Esophagus muscularis mucosa (tissue), 4 donors: ENCODE data around the gene ARFRP1. TPM values are rescaled to one million over a fixed set of nuclear protein-coding genes. Genes with fewer than 3 reads are reported as not detected.

ENCODE experiments used
- DNase-seq: peaks from one replicate; pipeline ENCODE4 v3.0.0-alpha.2; 2017; ENCODE audit errors: extremely low spot score
- H3K27ac ChIP-seq, 4 donors: fragments of 200-600 bp; sonication (generic); replicated peaks in 1 of 4; 1 replicate in 3 of 4; 2 replicates in 1 of 4; pipeline ENCODE4 v1.5.1; 2016 to 2019; ENCODE audit warnings: mild to moderate bottlenecking in 1 of 4
- H3K27me3 ChIP-seq, 4 donors: fragments of 200-600 bp; sonication (generic); one replicate each; pipeline versions ENCODE4 v1.5.1 to v1.6.0; 2016 to 2019
- H3K36me3 ChIP-seq, 4 donors: fragments of 200-600 bp; sonication (generic); one replicate each; pipeline ENCODE4 v1.5.1; 2016 to 2019
- H3K4me1 ChIP-seq, 4 donors: fragments of 200-600 bp; sonication (generic); one replicate each; pipeline ENCODE4 v1.5.1; 2016 to 2019
- H3K4me3 ChIP-seq, 4 donors: fragments of 200-600 bp; sonication (generic); 1 replicate in 2 of 4; 2 replicates in 2 of 4; pipeline ENCODE4 v1.5.1; 2016 to 2019; ENCODE audit warnings: mild to moderate bottlenecking in 4 of 4, moderate library complexity in 1 of 4
- H3K9me3 ChIP-seq, 4 donors: fragments of 200-600 bp; sonication (generic); 1 replicate in 3 of 4; 2 replicates in 1 of 4; pipeline ENCODE4 v1.5.1; 2016 to 2019
- CTCF ChIP-seq, 3 experiments: fragments of 200-600 bp in 2 of 3; fragments of 450-650 bp in 1 of 3; sonication (generic) in 2 of 3; IDR thresholded peaks; one replicate each; pipeline ENCODE4 v1.5.1; 2017 to 2019; ENCODE audit warnings: antibody characterized with exemption in 3 of 3, mild to moderate bottlenecking in 2 of 3, moderate library complexity in 1 of 3
- EP300 ChIP-seq: sonication (generic); formaldehyde crosslinking; IDR thresholded peaks from one replicate; pipeline ENCODE4 v1.6.1; 2017; ENCODE audit warnings: antibody characterized with exemption
- POLR2A ChIP-seq: fragments of 450-650 bp; IDR thresholded peaks from one replicate; pipeline ENCODE4 v1.6.1; 2017; ENCODE audit warnings: antibody characterized with exemption, moderate library complexity, mild to moderate bottlenecking, low read depth
- POLR2AphosphoS5 ChIP-seq, 2 donors: sonication (generic); formaldehyde crosslinking; IDR thresholded peaks; one replicate each; pipeline ENCODE4 v1.6.1; 2017; ENCODE audit warnings: antibody characterized with exemption in 2 of 2
- WGBS: methylation state at CpG from one replicate; pipeline ENCODE4 v1.1.5; 2018; 5-methylcytosine and 5-hydroxymethylcytosine counted together
- intact Hi-C: fragments of 100-400 bp; cut with DNase I; formaldehyde crosslinking; loops from one replicate; pipeline ENCODE4 v1.15.1; 2023
- total RNA-seq, 4 donors: library from RNA; depleted of rRNA; stranded (reverse); fragments of >200 nt; gene quantifications; one replicate each; pipeline versions ENCODE4 v1.1.0 to v1.2.1, GENCODE V29; 2016

ARFRP1 gene
- total RNA-seq, 4 donors from 2014 or later = 34.1 to 46.5 (median 44.6) TPM

- Histone ChIP-seq H3K4me1 (peaks cover 43 to 66% (median 62%) of the 10 kb centered on the region in 4 donors), H3K27me3 (no peaks in the 10 kb centered on the region), H3K36me3 (peaks cover 7 to 30% (median 24%) of the 10 kb centered on the region in 4 donors), H3K4me3 (no peak overlapping the region), H3K9me3 (no peaks in the 10 kb centered on the region), H3K27ac (peak overlapping the region in 1 of 4 donors; percentile 32)
- WGBS = 85% methylated on average over 16 of the region's 40 CpGs
- TF ChIP-seq POLR2AphosphoS5 (IDR thresholded peaks at IDR 0.05) = peak in 1 of 2 donors; percentile 7
- no peak for TF ChIP-seq CTCF (IDR thresholded peaks at IDR 0.05)
- DNase-seq = no peak
- intact Hi-C loops = no loop called here
Observed at GRCh38 chr20:63690003-63690897, 17.5 kb downstream of the ARFRP1 start.

- H3K9me3 ChIP-seq = no peaks in the 10 kb centered on the region
- peaks cover 41 to 70% (median 61%) of the 10 kb centered on the region in 4 donors for H3K4me1 ChIP-seq
- no peaks in the 10 kb centered on the region for H3K27me3 ChIP-seq
- WGBS = 92% methylated on average over 38 of the region's 44 CpGs
- DNase-seq = no peak
- intact Hi-C loops = no loop called here
- H3K27ac ChIP-seq = peak overlapping the region; percentile 72 to 85 (median 82)
- TF ChIP-seq POLR2AphosphoS5 (IDR thresholded peaks at IDR 0.05) (no peak), EP300 (no peak), CTCF (IDR thresholded peaks at IDR 0.05) (no peak), POLR2A (no peak)
- H3K36me3 ChIP-seq = peaks cover 0 to 21% (median 15%) of the 10 kb centered on the region in 4 donors
- no peak overlapping the region for H3K4me3 ChIP-seq
Observed at GRCh38 chr20:63689046-63690002, 18.5 kb downstream of the ARFRP1 start.

- Histone ChIP-seq H3K9me3 (no peaks in the 10 kb centered on the region), H3K4me3 (no peak overlapping the region), H3K27ac (peak overlapping the region; percentile 72 to 85 (median 82)), H3K27me3 (no peaks in the 10 kb centered on the region), H3K36me3 (peaks cover 0 to 13% (median 7%) of the 10 kb centered on the region in 4 donors), H3K4me1 (peaks cover 43 to 70% (median 62%) of the 10 kb centered on the region in 4 donors)
- TF ChIP-seq POLR2AphosphoS5 (IDR thresholded peaks at IDR 0.05) (peak in 1 of 2 donors; percentile 18), POLR2A (no peak)
- DNase-seq = no peak
- intact Hi-C loops = no loop called here
- WGBS = 62% methylated on average over 25 of the region's 31 CpGs
Observed at GRCh38 chr20:63688228-63689045, 19.3 kb downstream of the ARFRP1 start.

GRCh38 chr20:63687419-63688178 lies 20.2 kb downstream of the ARFRP1 start:
- intact Hi-C loops = no loop called here

More at GRCh38 chr20:63687419-63688178, 20.2 kb downstream of the ARFRP1 start:
- WGBS = 87% methylated on average over 10 of the region's 29 CpGs
- TF ChIP-seq CTCF (IDR thresholded peaks at IDR 0.05) (no peak), POLR2A (no peak), POLR2AphosphoS5 (IDR thresholded peaks at IDR 0.05) (no peak), EP300 (no peak)
- peak overlapping the region in 3 of 4 donors; percentile 16 to 36 (median 21) for H3K4me3 ChIP-seq
- H3K27me3 ChIP-seq = no peaks in the 10 kb centered on the region
- peak overlapping the region; percentile 72 to 85 (median 82) for H3K27ac ChIP-seq
- H3K4me1 ChIP-seq = peaks cover 51 to 73% (median 68%) of the 10 kb centered on the region in 4 donors
- no peak for DNase-seq
- H3K9me3 ChIP-seq = no peaks in the 10 kb centered on the region
- H3K36me3 ChIP-seq = peaks cover 0 to 13% (median 5%) of the 10 kb centered on the region in 4 donors
